ENCODE data around the gene SYNCRIP. TPM values are rescaled to one million over a fixed set of nuclear protein-coding genes. Genes with fewer than 3 reads are reported as not detected.

The SYNCRIP gene
- total and polyA plus RNA-seq, 4 donors = 35.4 to 84.5 (median 63.8) TPM

GRCh38 chr6:85643537-85644278 lies 1.0 kb upstream of the SYNCRIP start:
- peak overlapping the region; percentile 98 for H3K27ac ChIP-seq (ENCODE audit: low read depth in 1 of 2, low read length in 1 of 2)
- H3K9ac ChIP-seq (ENCODE audit: insufficient read depth in 1 of 2, low read length in 2 of 2) = peak overlapping the region; percentile 78 to 97
- H3K4me1 ChIP-seq (ENCODE audit: control insufficient read depth in 5 of 5, insufficient read depth in 5 of 5, low read length in 5 of 5) = peaks cover 0 to 33% (median 3%) of the 10 kb centered on the region in 5 donors
- WGBS, 2 donors = 0 to 1% methylated on average over 53 to 75 of the region's 75 CpGs
- H3K36me3 ChIP-seq (ENCODE audit: control insufficient read depth in 4 of 4, insufficient read depth in 4 of 4, low read length in 4 of 4) = peaks cover 0 to 18% (median 10%) of the 10 kb centered on the region in 4 donors
- H3K9me3 ChIP-seq (ENCODE audit: control insufficient read depth in 4 of 4, insufficient read depth in 3 of 4, low read length in 3 of 4) = no peaks in the 10 kb centered on the region
- no peaks in the 10 kb centered on the region for H3K27me3 ChIP-seq (ENCODE audit: control insufficient read depth in 3 of 3, insufficient read depth in 3 of 3, low read length in 2 of 3)
- TF ChIP-seq, protein P1, sequence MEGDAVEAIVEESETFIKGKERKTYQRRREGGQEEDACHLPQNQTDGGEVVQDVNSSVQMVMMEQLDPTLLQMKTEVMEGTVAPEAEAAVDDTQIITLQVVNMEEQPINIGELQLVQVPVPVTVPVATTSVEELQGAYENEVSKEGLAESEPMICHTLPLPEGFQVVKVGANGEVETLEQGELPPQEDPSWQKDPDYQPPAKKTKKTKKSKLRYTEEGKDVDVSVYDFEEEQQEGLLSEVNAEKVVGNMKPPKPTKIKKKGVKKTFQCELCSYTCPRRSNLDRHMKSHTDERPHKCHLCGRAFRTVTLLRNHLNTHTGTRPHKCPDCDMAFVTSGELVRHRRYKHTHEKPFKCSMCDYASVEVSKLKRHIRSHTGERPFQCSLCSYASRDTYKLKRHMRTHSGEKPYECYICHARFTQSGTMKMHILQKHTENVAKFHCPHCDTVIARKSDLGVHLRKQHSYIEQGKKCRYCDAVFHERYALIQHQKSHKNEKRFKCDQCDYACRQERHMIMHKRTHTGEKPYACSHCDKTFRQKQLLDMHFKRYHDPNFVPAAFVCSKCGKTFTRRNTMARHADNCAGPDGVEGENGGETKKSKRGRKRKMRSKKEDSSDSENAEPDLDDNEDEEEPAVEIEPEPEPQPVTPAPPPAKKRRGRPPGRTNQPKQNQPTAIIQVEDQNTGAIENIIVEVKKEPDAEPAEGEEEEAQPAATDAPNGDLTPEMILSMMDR (IDR thresholded peaks at IDR 0.05; ENCODE audit: control extremely low read depth, extremely low read depth) = no peak
- ATAC-seq (ENCODE audit: insufficient read depth, low FRiP score) (peak; percentile 70), DNase-seq (peak; percentile 94 to 96 (median 96))
- peak overlapping the region; percentile 61 for H3K4me3 ChIP-seq

GRCh38 chr6:85641897-85642773 lies 551 bp downstream of the SYNCRIP start:
- H3K27ac ChIP-seq (ENCODE audit: low read depth in 1 of 2, low read length in 1 of 2) = peak overlapping the region; percentile 95 to 98
- H3K4me3 ChIP-seq = peak overlapping the region; percentile 100
- no peaks in the 10 kb centered on the region for H3K9me3 ChIP-seq (ENCODE audit: control insufficient read depth in 4 of 4, insufficient read depth in 3 of 4, low read length in 3 of 4)
- TF ChIP-seq, protein P1 (IDR thresholded peaks at IDR 0.05; ENCODE audit: control extremely low read depth, extremely low read depth) = no peak
- DNase-seq (peak; percentile 47 to 61 (median 61)), ATAC-seq (ENCODE audit: insufficient read depth, low FRiP score) (peak; percentile 2)
- H3K36me3 ChIP-seq (ENCODE audit: control insufficient read depth in 4 of 4, insufficient read depth in 4 of 4, low read length in 4 of 4) = peaks cover 1 to 27% (median 14%) of the 10 kb centered on the region in 4 donors
- 0 to 1% methylated on average over 78 to 85 of the region's 85 CpGs for WGBS, 2 donors
- H3K9ac ChIP-seq (ENCODE audit: insufficient read depth in 1 of 2, low read length in 2 of 2) = peak overlapping the region; percentile 88 to 90
- H3K4me1 ChIP-seq (ENCODE audit: control insufficient read depth in 5 of 5, insufficient read depth in 5 of 5, low read length in 5 of 5) = peaks cover 0 to 34% (median 3%) of the 10 kb centered on the region in 5 donors
- H3K27me3 ChIP-seq (ENCODE audit: control insufficient read depth in 3 of 3, insufficient read depth in 3 of 3, low read length in 2 of 3) = no peaks in the 10 kb centered on the region

- Histone ChIP-seq H3K9me3 (ENCODE audit: control insufficient read depth in 4 of 4, insufficient read depth in 3 of 4, low read length in 3 of 4) (no peaks in the 10 kb centered on the region), H3K27me3 (ENCODE audit: control insufficient read depth in 3 of 3, insufficient read depth in 3 of 3, low read length in 2 of 3) (no peaks in the 10 kb centered on the region), H3K36me3 (ENCODE audit: control insufficient read depth in 4 of 4, insufficient read depth in 4 of 4, low read length in 4 of 4) (peaks cover 4 to 30% (median 18%) of the 10 kb centered on the region in 4 donors), H3K4me3 (peak overlapping the region; percentile 100), H3K9ac (ENCODE audit: insufficient read depth in 1 of 2, low read length in 2 of 2) (peak overlapping the region; percentile 71 to 88), H3K4me1 (ENCODE audit: control insufficient read depth in 5 of 5, insufficient read depth in 5 of 5, low read length in 5 of 5) (peaks cover 0 to 34% (median 3%) of the 10 kb centered on the region in 5 donors), H3K27ac (ENCODE audit: low read depth in 1 of 2, low read length in 1 of 2) (peak overlapping the region in 1 of 2 donors; percentile 68)
- TF ChIP-seq, protein P1 (IDR thresholded peaks at IDR 0.05; ENCODE audit: control extremely low read depth, extremely low read depth) = no peak
- DNase-seq (no peak), ATAC-seq (ENCODE audit: insufficient read depth, low FRiP score) (no peak)
- WGBS, 2 donors = 0 to 1% methylated on average over 14 of the region's 14 CpGs
Measured at GRCh38 chr6:85641522-85641896, 1.2 kb downstream of the SYNCRIP start.

Measured in lung (tissue), 12 donors.